GM12878 (cell line): ENCODE data around the gene ZNF574. TPM values are rescaled to one million over a fixed set of nuclear protein-coding genes. Genes with fewer than 3 reads are reported as not detected.

Experiments
- BACH1 ChIP-seq: fragments of 450-650 bp; IDR thresholded peaks from 2 replicates; pipeline ENCODE4 v1.6.1; 2017; ENCODE audit warnings: mild to moderate bottlenecking, borderline replicate concordance
- CHD1 ChIP-seq: IDR thresholded peaks from 2 replicates; pipeline ENCODE4 v1.6.1; 2012; ENCODE audit warnings: low read depth, low read length, improper control_type of control experiment
- CREM ChIP-seq: IDR thresholded peaks from 2 replicates; pipeline ENCODE4 v1.6.1; 2014; ENCODE audit warnings: antibody characterized with exemption, low read depth
- GATAD2B ChIP-seq: fragments of 450-650 bp; conservative IDR thresholded peaks from 2 replicates; pipeline ENCODE4 v1.6.1; 2017; ENCODE audit warnings: low read depth, mild to moderate bottlenecking, moderate library complexity
- HCFC1 ChIP-seq: fragments of 150-350 bp; IDR thresholded peaks from 2 replicates; pipeline ENCODE4 v1.6.1; 2014; ENCODE audit warnings: low read length
- HDAC2 ChIP-seq: fragments of 200-600 bp; sonication (generic); IDR thresholded peaks from 2 replicates; pipeline ENCODE4 v1.6.1; 2017
- IRF4 ChIP-seq: IDR thresholded peaks from 2 replicates; pipeline ENCODE4 v1.6.1; 2011; ENCODE audit warnings: low read depth, low read length
- KAT2A ChIP-seq: conservative IDR thresholded peaks from 2 replicates; pipeline ENCODE4 v1.6.1; 2011; ENCODE audit warnings: low read depth, low read length; ENCODE audit not compliant: control insufficient read depth
- KLF5 ChIP-seq: fragments of 450-650 bp; IDR thresholded peaks from 2 replicates; pipeline ENCODE4 v1.6.1; 2014; ENCODE audit warnings: mild to moderate bottlenecking; ENCODE audit not compliant: partially characterized antibody
- NFYA ChIP-seq: IDR thresholded peaks from 2 replicates; pipeline ENCODE4 v1.6.1; 2011; ENCODE audit warnings: low read depth, mild to moderate bottlenecking, low read length, improper control_type of control experiment, borderline replicate concordance
- NR2F1 ChIP-seq: fragments of 450-650 bp; conservative IDR thresholded peaks from 2 replicates; pipeline ENCODE4 v1.6.1; 2017; ENCODE audit warnings: mild to moderate bottlenecking
- RUNX3 ChIP-seq: IDR thresholded peaks from 2 replicates; pipeline ENCODE4 v1.6.1; 2012; ENCODE audit warnings: low read length, inconsistent platforms
- SIX5 ChIP-seq: IDR thresholded peaks from 2 replicates; pipeline ENCODE4 v1.6.1; 2011; ENCODE audit warnings: mild to moderate bottlenecking, low read depth, low read length, moderate library complexity; ENCODE audit not compliant: severe bottlenecking
- SPI1 ChIP-seq: IDR thresholded peaks from 2 replicates; pipeline ENCODE4 v1.6.1; 2011; ENCODE audit warnings: low read depth, mild to moderate bottlenecking, low read length, moderate library complexity, borderline replicate concordance; ENCODE audit not compliant: insufficient read depth
- YBX1 ChIP-seq: fragments of 450-650 bp; IDR thresholded peaks from 2 replicates; pipeline ENCODE4 v1.6.1; 2016; ENCODE audit warnings: antibody characterized with exemption
- polyA plus RNA-seq, 11 experiments: library from polyadenylated mRNA; depleted of rRNA in 4 of 11; unstranded in 6 of 11; stranded (reverse) in 5 of 11; fragments of >200 nt; fragmentation: Nextera tagmentation in 4 of 11; fragmentation: Illumina TruSeq in 1 of 11; extraction: Ambion mirVana in 4 of 11; extraction: Trizol in 1 of 11; gene quantifications; 1 replicate in 1 of 11; 2 replicates in 10 of 11; pipeline versions ENCODE4 v1.2.1 to v1.2.3, GENCODE V29; 2011 to 2016; ENCODE audit warnings: inconsistent platforms in 2 of 11, missing spikeins in 2 of 11, low read depth in 1 of 11
- total RNA-seq, 4 experiments: library from RNA; depleted of rRNA in 3 of 4; stranded (reverse); fragments of >200 nt in 3 of 4; fragmentation: Illumina TruSeq in 1 of 4; extraction: Trizol in 1 of 4; gene quantifications; 2 replicates each; pipeline versions ENCODE4 v1.2.1 to v1.2.3, GENCODE V29; 2013 to 2021
- TF ChIP-seq, protein P1 (sequence below): fragments of 450-650 bp; IDR thresholded peaks from 2 replicates; pipeline ENCODE4 v1.6.1; 2017; ENCODE audit warnings: antibody characterized with exemption, mild to moderate bottlenecking, moderate library complexity
- TF ChIP-seq, protein P2 (sequence below): fragments of 450-650 bp; formaldehyde crosslinking; IDR thresholded peaks from 2 replicates; pipeline ENCODE4 v1.4.0; 2022; ENCODE audit warnings: mild to moderate bottlenecking, moderate library complexity
- TF ChIP-seq, protein P3 (sequence below): fragments of 450-650 bp; IDR thresholded peaks from 2 replicates; pipeline ENCODE4 v1.6.1; 2014; ENCODE audit warnings: mild to moderate bottlenecking
- TF ChIP-seq, protein P4 (sequence below): fragments of 450-650 bp; IDR thresholded peaks from 2 replicates; pipeline ENCODE4 v1.6.1; 2016; ENCODE audit warnings: mild to moderate bottlenecking, moderate library complexity, borderline replicate concordance

ZNF574 gene
- total and polyA plus RNA-seq, 10 of the 15 experiments (the other 5 are each of a cell fraction or from before 2014, with no cell fraction given) = 0.32 to 25.6 (median 11.4) TPM

DNA sequence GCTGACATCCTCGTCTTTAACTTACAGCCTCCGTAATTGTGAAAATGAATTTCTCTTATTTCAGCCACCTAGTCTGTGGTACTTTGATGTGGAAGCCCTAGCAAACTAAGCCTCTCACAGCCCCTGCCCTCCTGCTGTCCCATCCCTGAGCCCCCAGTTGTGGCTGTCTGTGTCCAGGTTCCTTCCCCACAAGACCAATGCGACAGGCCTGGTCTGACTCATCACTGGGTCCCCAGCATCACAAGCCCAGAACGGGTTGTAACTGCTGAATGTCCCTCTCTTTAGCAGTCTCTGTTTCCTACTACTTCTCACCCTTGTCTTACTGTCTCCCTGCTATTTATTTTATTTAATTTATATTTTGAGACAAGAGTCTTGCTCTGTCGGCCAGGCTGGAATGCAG, 50.6 kb downstream of the ZNF574 start (continued):
- TF ChIP-seq, protein P1, sequence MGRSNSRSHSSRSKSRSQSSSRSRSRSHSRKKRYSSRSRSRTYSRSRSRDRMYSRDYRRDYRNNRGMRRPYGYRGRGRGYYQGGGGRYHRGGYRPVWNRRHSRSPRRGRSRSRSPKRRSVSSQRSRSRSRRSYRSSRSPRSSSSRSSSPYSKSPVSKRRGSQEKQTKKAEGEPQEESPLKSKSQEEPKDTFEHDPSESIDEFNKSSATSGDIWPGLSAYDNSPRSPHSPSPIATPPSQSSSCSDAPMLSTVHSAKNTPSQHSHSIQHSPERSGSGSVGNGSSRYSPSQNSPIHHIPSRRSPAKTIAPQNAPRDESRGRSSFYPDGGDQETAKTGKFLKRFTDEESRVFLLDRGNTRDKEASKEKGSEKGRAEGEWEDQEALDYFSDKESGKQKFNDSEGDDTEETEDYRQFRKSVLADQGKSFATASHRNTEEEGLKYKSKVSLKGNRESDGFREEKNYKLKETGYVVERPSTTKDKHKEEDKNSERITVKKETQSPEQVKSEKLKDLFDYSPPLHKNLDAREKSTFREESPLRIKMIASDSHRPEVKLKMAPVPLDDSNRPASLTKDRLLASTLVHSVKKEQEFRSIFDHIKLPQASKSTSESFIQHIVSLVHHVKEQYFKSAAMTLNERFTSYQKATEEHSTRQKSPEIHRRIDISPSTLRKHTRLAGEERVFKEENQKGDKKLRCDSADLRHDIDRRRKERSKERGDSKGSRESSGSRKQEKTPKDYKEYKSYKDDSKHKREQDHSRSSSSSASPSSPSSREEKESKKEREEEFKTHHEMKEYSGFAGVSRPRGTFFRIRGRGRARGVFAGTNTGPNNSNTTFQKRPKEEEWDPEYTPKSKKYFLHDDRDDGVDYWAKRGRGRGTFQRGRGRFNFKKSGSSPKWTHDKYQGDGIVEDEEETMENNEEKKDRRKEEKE = no peak
- TF ChIP-seq KAT2A (no peak), YBX1 (no peak), RUNX3 (peak; percentile 88), NR2F1 (no peak), GATAD2B (no peak), KLF5 (no peak), HCFC1 (no peak), CHD1 (no peak), NFYA (no peak), CREM (peak; percentile 52; the same call in 1 of the 2 replicates), HDAC2 (no peak), IRF4 (0 out of 2 replicates have a peak, but pooled peaks have one; percentile 41), SIX5 (no peak), SPI1 (no peak), BACH1 (no peak)
- TF ChIP-seq, protein P2, sequence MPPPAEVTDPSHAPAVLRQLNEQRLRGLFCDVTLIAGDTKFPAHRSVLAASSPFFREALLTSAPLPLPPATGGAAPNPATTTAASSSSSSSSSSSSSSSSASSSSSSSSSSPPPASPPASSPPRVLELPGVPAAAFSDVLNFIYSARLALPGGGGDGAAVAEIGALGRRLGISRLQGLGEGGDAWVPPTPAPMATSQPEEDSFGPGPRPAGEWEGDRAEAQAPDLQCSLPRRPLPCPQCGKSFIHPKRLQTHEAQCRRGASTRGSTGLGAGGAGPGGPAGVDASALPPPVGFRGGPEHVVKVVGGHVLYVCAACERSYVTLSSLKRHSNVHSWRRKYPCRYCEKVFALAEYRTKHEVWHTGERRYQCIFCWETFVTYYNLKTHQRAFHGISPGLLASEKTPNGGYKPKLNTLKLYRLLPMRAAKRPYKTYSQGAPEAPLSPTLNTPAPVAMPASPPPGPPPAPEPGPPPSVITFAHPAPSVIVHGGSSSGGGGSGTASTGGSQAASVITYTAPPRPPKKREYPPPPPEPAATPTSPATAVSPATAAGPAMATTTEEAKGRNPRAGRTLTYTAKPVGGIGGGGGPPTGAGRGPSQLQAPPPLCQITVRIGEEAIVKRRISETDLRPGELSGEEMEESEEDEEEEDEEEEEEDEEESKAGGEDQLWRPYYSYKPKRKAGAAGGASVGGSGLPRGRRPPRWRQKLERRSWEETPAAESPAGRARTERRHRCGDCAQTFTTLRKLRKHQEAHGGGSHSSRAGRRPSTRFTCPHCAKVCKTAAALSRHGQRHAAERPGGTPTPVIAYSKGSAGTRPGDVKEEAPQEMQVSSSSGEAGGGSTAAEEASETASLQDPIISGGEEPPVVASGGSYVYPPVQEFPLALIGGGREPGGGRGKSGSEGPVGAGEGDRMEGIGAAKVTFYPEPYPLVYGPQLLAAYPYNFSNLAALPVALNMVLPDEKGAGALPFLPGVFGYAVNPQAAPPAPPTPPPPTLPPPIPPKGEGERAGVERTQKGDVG (CRISPR knock-in tag) = no peak
- TF ChIP-seq, protein P3, sequence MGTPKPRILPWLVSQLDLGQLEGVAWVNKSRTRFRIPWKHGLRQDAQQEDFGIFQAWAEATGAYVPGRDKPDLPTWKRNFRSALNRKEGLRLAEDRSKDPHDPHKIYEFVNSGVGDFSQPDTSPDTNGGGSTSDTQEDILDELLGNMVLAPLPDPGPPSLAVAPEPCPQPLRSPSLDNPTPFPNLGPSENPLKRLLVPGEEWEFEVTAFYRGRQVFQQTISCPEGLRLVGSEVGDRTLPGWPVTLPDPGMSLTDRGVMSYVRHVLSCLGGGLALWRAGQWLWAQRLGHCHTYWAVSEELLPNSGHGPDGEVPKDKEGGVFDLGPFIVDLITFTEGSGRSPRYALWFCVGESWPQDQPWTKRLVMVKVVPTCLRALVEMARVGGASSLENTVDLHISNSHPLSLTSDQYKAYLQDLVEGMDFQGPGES = no peak
- TF ChIP-seq, protein P4, sequence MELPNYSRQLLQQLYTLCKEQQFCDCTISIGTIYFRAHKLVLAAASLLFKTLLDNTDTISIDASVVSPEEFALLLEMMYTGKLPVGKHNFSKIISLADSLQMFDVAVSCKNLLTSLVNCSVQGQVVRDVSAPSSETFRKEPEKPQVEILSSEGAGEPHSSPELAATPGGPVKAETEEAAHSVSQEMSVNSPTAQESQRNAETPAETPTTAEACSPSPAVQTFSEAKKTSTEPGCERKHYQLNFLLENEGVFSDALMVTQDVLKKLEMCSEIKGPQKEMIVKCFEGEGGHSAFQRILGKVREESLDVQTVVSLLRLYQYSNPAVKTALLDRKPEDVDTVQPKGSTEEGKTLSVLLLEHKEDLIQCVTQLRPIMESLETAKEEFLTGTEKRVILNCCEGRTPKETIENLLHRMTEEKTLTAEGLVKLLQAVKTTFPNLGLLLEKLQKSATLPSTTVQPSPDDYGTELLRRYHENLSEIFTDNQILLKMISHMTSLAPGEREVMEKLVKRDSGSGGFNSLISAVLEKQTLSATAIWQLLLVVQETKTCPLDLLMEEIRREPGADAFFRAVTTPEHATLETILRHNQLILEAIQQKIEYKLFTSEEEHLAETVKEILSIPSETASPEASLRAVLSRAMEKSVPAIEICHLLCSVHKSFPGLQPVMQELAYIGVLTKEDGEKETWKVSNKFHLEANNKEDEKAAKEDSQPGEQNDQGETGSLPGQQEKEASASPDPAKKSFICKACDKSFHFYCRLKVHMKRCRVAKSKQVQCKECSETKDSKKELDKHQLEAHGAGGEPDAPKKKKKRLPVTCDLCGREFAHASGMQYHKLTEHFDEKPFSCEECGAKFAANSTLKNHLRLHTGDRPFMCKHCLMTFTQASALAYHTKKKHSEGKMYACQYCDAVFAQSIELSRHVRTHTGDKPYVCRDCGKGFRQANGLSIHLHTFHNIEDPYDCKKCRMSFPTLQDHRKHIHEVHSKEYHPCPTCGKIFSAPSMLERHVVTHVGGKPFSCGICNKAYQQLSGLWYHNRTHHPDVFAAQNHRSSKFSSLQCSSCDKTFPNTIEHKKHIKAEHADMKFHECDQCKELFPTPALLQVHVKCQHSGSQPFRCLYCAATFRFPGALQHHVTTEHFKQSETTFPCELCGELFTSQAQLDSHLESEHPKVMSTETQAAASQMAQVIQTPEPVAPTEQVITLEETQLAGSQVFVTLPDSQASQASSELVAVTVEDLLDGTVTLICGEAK = no peak
